GM18505 (cell line): ENCODE data around the gene BDKRB1.

Source experiments
- ATAC-seq: cut with Tn5 transposase; IDR thresholded peaks from one replicate; pipeline ENCODE4 v1.9.1; 2021; ENCODE audit not compliant: unreplicated experiment
- POLR2A ChIP-seq: IDR thresholded peaks from 4 replicates; pipeline ENCODE4 v1.6.1; 2011; ENCODE audit warnings: borderline replicate concordance; ENCODE audit not compliant: insufficient read depth, insufficient read length; ENCODE audit errors: extremely low read depth

Gene BDKRB1

DNA sequence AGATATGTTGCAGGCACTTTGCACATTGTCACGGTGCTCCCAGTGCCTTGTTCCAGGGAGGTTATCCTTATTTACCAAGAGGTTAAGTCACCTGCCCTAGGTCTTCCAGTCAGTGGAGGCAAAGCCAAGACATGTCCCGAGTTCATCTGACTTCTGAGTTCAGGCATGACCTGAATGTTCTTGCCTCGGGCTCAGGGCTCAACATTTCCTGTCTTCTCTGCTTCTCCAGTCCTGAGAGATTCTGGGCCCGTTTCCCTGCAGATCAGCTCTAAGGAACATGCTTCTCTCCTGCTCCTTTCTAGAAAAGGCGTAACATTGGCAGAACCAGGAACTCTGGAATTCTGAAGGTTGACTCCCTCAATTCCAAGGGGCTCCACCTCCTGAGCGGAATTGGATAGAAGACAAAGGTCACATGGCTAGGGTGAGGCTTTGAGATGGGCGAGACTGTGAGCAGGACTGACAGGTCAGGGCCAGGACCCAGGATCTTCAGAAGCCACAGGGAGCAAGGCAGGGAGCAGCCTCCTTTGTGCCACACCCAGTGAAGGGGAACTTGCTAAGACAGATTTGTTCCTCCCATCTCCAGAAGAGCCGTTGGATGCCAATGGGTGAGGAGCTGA is 31.4 kb upstream of the BDKRB1 start:
- ATAC-seq: no peak
- no peak for TF ChIP-seq POLR2A

DNA sequence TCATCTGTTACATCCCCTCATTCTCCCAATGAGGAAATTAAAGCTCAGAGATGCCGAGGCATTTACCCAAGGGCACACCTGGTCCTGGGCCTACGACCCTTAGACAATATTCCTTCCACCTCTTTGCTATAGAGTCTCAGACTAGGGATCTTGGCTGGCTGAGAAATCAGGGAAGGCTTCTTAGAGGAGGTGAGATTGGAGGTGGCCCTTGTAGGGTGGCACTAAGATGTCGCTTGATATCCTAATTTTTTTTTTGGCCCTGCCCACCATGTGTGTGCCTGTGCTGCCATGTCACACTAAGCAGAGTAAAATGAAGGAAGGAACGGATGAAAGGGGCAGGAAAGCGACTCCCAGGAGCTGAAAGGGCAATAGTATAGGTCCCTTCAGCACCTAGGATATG is 30.8 kb upstream of the BDKRB1 start:
- no peak for TF ChIP-seq POLR2A
- ATAC-seq: no peak

DNA sequence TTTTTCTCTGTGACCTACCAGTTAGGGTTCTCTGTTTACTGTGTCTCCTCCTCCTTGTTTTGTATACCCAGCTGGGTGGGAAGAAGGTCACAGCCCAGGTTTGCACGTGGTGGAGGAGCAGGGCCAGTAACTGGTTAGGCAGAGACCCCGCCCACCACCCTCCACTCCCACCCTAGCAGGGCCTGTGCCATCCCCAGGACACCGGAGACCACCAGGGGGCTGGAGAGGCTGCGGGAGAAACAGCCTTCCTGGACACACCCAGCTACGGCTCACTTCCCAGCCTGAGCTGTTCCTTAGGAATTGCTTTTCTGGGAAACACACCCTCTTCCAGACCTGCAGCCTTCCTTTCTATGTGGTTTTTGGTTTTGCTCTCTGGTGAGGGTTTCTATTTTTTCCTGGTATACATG is 30.3 kb upstream of the BDKRB1 start:
- no peak for TF ChIP-seq POLR2A
- no peak for ATAC-seq

DNA sequence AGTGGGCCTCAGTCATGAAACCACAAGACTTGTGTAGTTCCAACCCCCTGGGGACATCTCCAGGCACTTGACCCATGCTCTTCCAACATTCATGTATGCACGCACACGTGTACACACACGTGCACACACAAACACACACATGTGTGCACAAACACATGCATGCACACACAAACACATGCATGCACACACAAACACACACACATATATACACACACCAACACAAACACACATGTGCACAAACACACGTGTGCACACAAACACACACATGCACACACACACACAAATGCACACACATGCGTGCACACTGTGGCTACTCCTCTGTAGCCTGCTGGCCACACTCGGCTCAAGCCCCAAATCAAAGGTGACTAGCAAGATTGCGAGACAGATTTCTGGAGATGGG is 28.6 kb upstream of the BDKRB1 start:
- no peak for TF ChIP-seq POLR2A
- ATAC-seq: no peak

DNA sequence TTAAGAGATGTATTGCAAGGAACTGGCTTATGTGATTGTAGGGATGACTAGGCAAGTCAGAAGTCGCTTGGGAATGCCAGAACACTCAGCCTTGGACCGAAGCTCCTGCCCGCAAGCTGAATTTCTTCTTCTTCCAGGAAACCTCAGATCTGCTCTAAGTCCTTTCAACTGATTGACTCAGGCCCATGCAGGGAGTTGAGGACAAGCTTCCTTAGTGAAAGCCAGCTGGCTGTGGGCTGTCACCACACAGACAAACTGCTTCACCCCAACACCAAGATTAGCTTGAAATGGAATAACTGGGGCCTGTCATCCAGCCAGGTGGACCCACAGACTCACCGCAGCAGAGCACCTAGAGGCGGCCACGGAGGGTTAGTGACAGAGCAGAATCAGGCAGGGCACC is 26.7 kb upstream of the BDKRB1 start:
- no peak for TF ChIP-seq POLR2A

DNA sequence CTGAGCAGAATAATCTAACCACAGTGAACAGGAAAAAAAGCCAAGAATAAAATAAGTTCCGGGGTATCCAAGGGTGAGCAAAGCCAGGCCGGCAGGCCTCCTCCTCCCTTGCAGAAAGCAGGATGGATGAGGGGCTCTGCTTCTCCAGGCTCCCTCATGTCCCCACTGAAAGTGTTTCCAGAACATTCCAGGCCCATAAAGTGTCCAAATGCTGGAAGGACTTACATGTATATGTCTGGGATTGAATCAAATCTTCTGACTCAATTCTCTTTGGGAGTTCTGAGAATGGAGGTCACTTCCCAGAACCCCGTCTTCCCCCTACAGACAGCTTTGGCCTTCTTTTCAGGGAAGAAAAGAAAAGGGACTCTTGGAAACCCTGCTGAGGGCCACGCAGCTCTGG is 25.0 kb upstream of the BDKRB1 start:
- no peak for TF ChIP-seq POLR2A
- ATAC-seq: no peak

More for the DNA sequence above, 26.7 kb upstream of the BDKRB1 start:
- no peak for ATAC-seq

DNA sequence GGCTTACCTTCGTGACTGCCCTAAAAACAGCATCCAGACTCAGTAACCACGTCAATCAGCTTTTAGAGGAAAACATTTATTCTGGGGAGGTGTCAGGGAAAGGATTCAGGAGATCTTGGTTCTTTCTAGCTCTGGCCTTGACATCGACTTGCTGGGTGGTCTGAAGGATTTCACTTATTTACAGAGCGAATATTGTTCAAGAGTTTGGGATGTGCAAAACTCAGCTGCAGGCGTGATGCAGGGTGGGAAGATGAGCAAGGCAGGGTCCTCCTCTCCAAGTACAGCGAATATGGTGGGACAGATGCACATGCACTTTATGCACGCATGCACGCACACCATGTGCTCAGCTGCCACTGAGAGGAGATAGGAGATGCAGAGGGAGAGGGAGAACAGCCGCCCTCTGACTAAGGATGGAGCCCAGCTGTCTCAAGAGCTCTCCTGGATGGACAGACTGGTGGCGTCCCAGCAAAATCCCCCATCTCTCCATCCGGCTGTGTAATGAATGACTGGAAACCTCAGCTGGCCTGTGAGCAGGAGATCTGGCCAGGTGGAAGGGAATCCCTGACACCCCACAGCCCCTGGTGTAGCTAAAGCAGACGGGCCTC is 24.4 kb upstream of the BDKRB1 start:
- ATAC-seq: no peak
- no peak for TF ChIP-seq POLR2A

DNA sequence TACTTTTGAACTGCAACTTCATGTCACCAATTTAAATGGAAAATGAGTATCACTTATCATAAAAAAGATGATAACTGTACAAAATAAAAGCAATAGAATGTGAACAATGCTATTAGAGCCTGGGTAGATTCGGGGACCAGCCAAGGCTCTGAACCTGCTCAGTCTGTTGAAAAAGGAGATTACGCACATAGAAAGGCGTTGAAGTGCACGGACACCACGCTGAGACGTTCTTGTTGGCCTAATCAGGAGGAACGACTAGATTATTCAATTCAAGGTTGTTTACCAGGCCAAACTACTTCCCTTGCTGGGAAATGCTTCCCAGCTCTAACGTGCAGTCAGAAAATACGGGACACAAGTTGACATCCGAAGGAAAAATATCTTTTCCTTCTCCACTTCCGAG is 23.5 kb upstream of the BDKRB1 start:
- no peak for ATAC-seq
- TF ChIP-seq POLR2A: no peak

DNA sequence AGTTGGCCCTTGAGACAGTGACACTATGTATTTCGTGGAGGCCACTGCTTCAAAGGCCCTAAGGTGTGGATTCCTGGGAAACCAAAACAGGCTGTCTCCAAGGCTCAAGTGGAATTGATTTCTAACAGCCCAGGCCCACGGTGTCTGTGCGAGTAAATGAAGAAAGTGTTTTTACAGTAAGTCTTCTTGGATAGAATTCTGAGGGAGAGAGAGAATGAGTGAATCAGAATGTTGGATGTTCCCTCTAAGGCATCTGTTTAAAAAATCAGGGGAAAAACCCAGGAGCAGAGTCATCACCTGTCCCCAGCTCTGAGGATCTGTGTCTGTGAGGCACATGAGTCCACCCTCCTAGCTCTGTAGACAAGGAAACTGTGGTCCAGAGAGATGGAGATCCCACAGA is 22.3 kb upstream of the BDKRB1 start:
- TF ChIP-seq POLR2A: no peak
- ATAC-seq: no peak

DNA sequence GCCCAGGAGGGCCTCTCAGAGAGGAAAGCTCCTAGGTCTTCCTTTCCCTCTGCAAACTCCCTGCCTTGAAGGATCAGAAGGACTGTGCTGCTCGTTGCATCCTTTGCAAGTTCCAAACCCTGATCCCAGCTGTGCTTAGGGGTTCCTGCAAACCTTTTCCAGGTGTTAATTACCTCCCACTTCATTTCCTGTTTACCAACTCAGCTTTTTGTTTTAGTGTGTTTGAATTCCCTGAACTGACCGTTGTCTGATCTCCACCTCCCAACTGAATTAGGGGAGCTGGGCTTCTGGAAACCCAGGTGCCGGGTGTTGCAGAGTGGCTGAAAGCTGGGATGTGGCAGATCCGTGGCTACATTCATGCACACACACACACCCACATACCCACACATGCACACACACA is 20.6 kb upstream of the BDKRB1 start:
- no peak for TF ChIP-seq POLR2A
- no peak for ATAC-seq

DNA sequence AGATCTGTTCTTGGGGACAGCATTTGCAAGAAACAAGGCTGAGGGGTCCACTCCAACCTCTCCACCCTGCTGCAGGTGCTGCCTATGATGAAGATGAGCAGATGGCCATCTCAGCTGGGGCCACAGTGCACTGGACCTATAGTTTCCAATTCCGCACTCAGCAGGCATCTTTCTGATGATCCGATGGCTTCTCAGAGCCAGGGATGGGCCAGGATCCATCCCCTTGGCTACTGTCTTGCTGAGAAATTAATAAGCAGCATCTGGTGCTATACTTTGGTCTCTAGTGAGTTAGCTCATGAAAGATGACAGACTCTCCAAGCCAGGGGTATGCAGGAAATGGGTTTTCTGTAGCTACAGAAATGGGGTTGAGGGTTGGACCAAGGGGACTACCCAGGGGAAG is 18.4 kb upstream of the BDKRB1 start:
- TF ChIP-seq POLR2A: no peak
- no peak for ATAC-seq

DNA sequence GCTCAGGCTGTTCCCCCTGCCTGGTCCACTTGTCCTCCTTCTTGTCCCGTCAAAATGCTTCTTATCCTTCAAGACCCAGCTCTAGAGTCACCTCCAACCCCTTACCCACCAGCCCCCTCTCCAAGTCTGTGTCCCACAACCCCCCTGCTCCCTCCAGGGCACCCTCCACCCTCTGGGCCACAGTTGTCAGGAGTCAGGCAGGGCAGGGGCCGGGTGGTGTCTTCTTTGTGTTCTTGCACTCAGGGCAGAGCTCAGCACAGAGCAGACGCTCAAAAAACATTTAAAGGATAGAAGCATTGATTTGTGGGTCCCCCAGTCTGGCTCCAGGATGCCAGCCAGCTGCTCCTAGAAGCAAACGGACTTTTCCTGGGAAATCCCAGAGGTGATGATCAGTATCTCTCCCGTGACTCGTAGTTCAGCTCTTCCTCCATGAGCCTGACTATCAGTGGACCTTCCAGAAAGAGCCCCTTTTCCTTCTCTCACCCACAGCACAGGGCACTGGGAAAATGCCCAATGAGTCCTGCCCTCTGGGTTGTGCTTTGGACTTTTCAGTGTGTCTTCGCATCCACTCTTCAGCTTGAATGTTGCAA is 17.2 kb upstream of the BDKRB1 start:
- no peak for ATAC-seq
- no peak for TF ChIP-seq POLR2A

DNA sequence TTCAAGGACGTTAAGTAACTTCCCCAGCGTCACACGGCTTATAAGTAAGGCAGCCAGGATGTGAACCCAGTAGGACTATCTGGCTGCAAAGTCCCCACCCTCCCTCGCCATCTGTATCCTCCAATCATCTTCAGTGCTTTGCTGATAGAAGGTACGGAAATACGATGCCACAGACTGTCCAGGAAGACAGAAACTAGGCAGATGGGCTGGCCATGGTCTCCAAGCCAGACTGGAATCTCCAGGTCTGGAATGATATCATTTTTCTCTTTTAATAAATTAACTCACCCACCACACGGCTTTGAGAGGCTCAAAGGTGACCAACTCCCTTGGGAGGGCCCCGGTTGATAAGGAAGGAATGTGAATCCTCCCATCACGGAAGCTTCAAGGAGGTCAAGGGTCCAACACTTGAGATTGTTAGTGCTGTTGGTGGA is 16.3 kb upstream of the BDKRB1 start:
- ATAC-seq: no peak
- TF ChIP-seq POLR2A: no peak

DNA sequence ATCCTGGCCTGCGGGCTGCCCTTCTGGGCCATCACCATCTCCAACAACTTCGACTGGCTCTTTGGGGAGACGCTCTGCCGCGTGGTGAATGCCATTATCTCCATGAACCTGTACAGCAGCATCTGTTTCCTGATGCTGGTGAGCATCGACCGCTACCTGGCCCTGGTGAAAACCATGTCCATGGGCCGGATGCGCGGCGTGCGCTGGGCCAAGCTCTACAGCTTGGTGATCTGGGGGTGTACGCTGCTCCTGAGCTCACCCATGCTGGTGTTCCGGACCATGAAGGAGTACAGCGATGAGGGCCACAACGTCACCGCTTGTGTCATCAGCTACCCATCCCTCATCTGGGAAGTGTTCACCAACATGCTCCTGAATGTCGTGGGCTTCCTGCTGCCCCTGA is 15.4 kb upstream of the BDKRB1 start:
- no peak for ATAC-seq
- TF ChIP-seq POLR2A: no peak
